IMR-90 (cell line): Measurements from ENCODE around the gene DGKQ. TPM values are rescaled to one million over a fixed set of nuclear protein-coding genes. Genes with fewer than 3 reads are reported as not detected.

Experiments
- ATAC-seq: fragments of 200-7000 bp; cut with Tn5 transposase; 2 replicates; pipeline ENCODE4 v1.9.1; 2020; ENCODE audit warnings: low read depth, mild to moderate bottlenecking, moderate library complexity
- BruUV-seq: library from RNA; stranded (reverse); fragments of 400-500 nt; replicated peaks from 2 replicates; lab custom pipeline; 2021; lab: Mats Ljungman, UMichigan
- CTCF ChIA-PET: fragments of 300-600 bp; formaldehyde crosslinking; extraction: SDS; loops from one replicate; lab custom pipeline; 2021; ENCODE audit warnings: antibody characterized with exemption; lab: Yijun Ruan, JAX
- POLR2A ChIA-PET: fragments of 300-600 bp; sonication (Branson Sonifier 250); formaldehyde crosslinking; loops from one replicate; lab custom pipeline; 2022; ENCODE audit warnings: antibody characterized with exemption; ENCODE audit not compliant: unreplicated experiment; lab: Charles Lee
- DNase-seq: peaks from one replicate; pipeline ENCODE4 v3.0.0; 2013
- H2AFZ ChIP-seq: replicated peaks from 2 replicates; pipeline ENCODE3; 2013; ENCODE audit warnings: low read length, mild to moderate bottlenecking; ENCODE audit not compliant: poor library complexity
- H2AK5ac ChIP-seq: 2 replicates; pipeline ENCODE4 v1.6.1; 2013; ENCODE audit warnings: low read depth, low read length, inconsistent platforms
- H2AK9ac ChIP-seq: replicated peaks from 2 replicates; pipeline ENCODE3; 2013; ENCODE audit warnings: mild to moderate bottlenecking, low read depth, low read length, moderate library complexity; ENCODE audit not compliant: poor library complexity
- H2BK120ac ChIP-seq: 2 replicates; pipeline ENCODE4 v1.6.1; 2013; ENCODE audit warnings: low read depth, low read length, inconsistent platforms
- H2BK15ac ChIP-seq: 3 replicates; pipeline ENCODE4 v1.6.1; 2013; ENCODE audit warnings: low read depth, low read length, inconsistent platforms
- H2BK20ac ChIP-seq: 2 replicates; pipeline ENCODE4 v1.6.1; 2013; ENCODE audit warnings: low read depth, mild to moderate bottlenecking, inconsistent platforms, low read length, moderate library complexity
- H2BK5ac ChIP-seq: 2 replicates; pipeline ENCODE4 v1.6.1; 2013; ENCODE audit warnings: mild to moderate bottlenecking, low read depth, low read length, inconsistent platforms; ENCODE audit not compliant: poor library complexity, severe bottlenecking
- H3K14ac ChIP-seq: replicated peaks from 2 replicates; pipeline ENCODE4 v1.6.1; 2013; ENCODE audit warnings: low read depth, low read length, inconsistent platforms
- H3K18ac ChIP-seq: 2 replicates; pipeline ENCODE4 v1.6.1; 2013; ENCODE audit warnings: low read depth, low read length, control low read depth
- H3K23ac ChIP-seq: 2 replicates; pipeline ENCODE4 v1.6.1; 2013; ENCODE audit warnings: low read depth, low read length, inconsistent platforms
- H3K27ac ChIP-seq: 2 replicates; pipeline ENCODE4 v1.5.1; 2013; ENCODE audit warnings: mild to moderate bottlenecking, control low read depth, low read length; ENCODE audit not compliant: insufficient read depth
- H3K27me3 ChIP-seq: 2 replicates; pipeline ENCODE4 v1.6.1; 2013; ENCODE audit warnings: low read length; ENCODE audit not compliant: control insufficient read depth, insufficient read depth
- H3K36me3 ChIP-seq: 2 replicates; pipeline ENCODE4 v1.6.1; 2013; ENCODE audit warnings: low read length, mixed read lengths; ENCODE audit not compliant: control insufficient read depth, insufficient read depth
- H3K4ac ChIP-seq: 2 replicates; pipeline ENCODE4 v1.6.1; 2013; ENCODE audit warnings: low read depth, low read length, inconsistent platforms
- H3K4me1 ChIP-seq: 2 replicates; pipeline ENCODE4 v1.6.1; 2013; ENCODE audit warnings: low read length, mixed read lengths; ENCODE audit not compliant: control insufficient read depth, insufficient read depth
- H3K4me2 ChIP-seq: 2 replicates; pipeline ENCODE4 v1.6.1; 2013; ENCODE audit warnings: low read depth, mild to moderate bottlenecking, control low read depth, low read length, moderate library complexity
- H3K4me3 ChIP-seq: 2 replicates; pipeline ENCODE4 v1.5.1; 2013; ENCODE audit warnings: low read depth, mild to moderate bottlenecking, control low read depth, low read length, moderate library complexity; ENCODE audit not compliant: insufficient read depth
- H3K56ac ChIP-seq: 2 replicates; pipeline ENCODE4 v1.6.1; 2013; ENCODE audit warnings: low read length, inconsistent platforms; ENCODE audit not compliant: insufficient read depth; ENCODE audit errors: extremely low read depth
- H3K79me1 ChIP-seq, 2 experiments: 2 replicates each; pipeline ENCODE4 v1.6.1; 2013; ENCODE audit warnings: low read length in 2 of 2, inconsistent platforms in 1 of 2, low read depth in 1 of 2
- H3K9ac ChIP-seq: 2 replicates; pipeline ENCODE4 v1.6.1; 2013; ENCODE audit warnings: low read depth, low read length, control low read depth
- H3K9me1 ChIP-seq: 2 replicates; pipeline ENCODE4 v1.6.1; 2013; ENCODE audit warnings: low read length, inconsistent platforms; ENCODE audit not compliant: insufficient read depth
- H3K9me3 ChIP-seq: 2 replicates; pipeline ENCODE4 v1.6.1; 2013; ENCODE audit warnings: low read length; ENCODE audit not compliant: control insufficient read depth, insufficient read depth
- H4K20me1 ChIP-seq: 2 replicates; pipeline ENCODE4 v1.6.1; 2013; ENCODE audit warnings: low read length, inconsistent platforms; ENCODE audit not compliant: insufficient read depth
- H4K5ac ChIP-seq: 2 replicates; pipeline ENCODE4 v1.6.1; 2013; ENCODE audit warnings: mild to moderate bottlenecking, low read depth, low read length, control low read depth
- H4K8ac ChIP-seq, 2 experiments: 2 replicates each; pipeline ENCODE4 v1.6.1; 2013; ENCODE audit warnings: low read depth in 2 of 2, low read length in 2 of 2, control low read depth in 1 of 2, inconsistent platforms in 1 of 2
- H4K91ac ChIP-seq: 2 replicates; pipeline ENCODE4 v1.6.1; 2013; ENCODE audit warnings: low read depth, low read length, inconsistent platforms; ENCODE audit not compliant: insufficient read depth
- NFE2L2 ChIP-seq: fragments of 150-350 bp; IDR thresholded peaks from 2 replicates; pipeline ENCODE4 v1.6.1; 2016; ENCODE audit warnings: low read depth, mild to moderate bottlenecking, low read length
- WGBS, 2 experiments: methylation state at CpG; one replicate each; pipeline versions ENCODE4 v1.1.5 to v1.1.7; 2013; ENCODE audit warnings: missing lambda C conversion rate in 2 of 2; ENCODE audit not compliant: insufficient read length in 1 of 2; ENCODE audit errors: extremely low coverage in 2 of 2; 5-methylcytosine and 5-hydroxymethylcytosine counted together
- dilution Hi-C: fragments of 300-500 bp; cut with HindIII; formaldehyde crosslinking; loops from one replicate; pipeline ENCODE4 v1.14.3; 2018; ENCODE audit warnings: low sequenced_read_pairs; ENCODE audit not compliant: unreplicated experiment
- in situ Hi-C: fragments of 300-500 bp; cut with MboI; formaldehyde crosslinking; loops from 3 replicates; pipeline ENCODE4 v1.14.3; 2019; ENCODE audit warnings: low sequenced_read_pairs, inconsistent platforms, mixed read lengths
- intact Hi-C: fragments of 100-400 bp; cut with micrococcal nuclease; formaldehyde crosslinking; loops from 2 replicates; pipeline ENCODE4 v1.10.0; 2022
- polyA plus RNA-seq, 3 experiments: library from polyadenylated mRNA; depleted of rRNA; stranded (reverse); fragments of >200 nt; gene quantifications; 2 replicates each; pipeline ENCODE4 v1.2.3, GENCODE V29; 2012; ENCODE audit warnings: low replicate concordance in 1 of 3
- total RNA-seq: library from RNA; depleted of rRNA; stranded (reverse); fragments of >200 nt; gene quantifications from 2 replicates; pipeline ENCODE4 v1.2.3, GENCODE V29; 2012

The DGKQ gene
- total and polyA plus RNA-seq, 2 of the 4 experiments (the other 2 are of a cell fraction): 4.3 to 15.6 TPM

DNA sequence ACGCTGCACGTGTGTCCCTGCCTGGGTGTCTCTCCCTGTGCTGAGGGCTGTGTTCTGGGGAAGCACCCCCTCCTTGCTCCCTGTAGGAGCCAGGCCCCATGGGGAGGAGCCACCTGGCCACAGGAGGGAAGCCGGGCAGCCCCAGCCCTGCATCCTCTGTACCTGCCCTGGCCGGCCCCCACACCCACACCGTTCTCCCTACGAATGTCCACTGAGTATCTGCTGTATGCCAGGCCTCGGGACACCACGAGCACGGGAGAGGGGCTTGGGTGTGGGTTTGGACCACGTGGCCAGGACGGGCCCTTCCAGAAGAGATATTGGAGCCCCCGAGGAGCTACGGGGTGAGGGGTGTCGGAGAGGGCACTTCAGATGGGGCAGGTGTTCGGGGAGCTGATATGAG lies 44.3 kb upstream of the DGKQ start:
- Histone ChIP-seq H2AK9ac (no peak overlapping the region), H3K9me1 (peaks cover 4% of the 10 kb centered on the region; the same call in 1 of the 2 replicates), H4K8ac (no peak overlapping the region), H3K18ac (no peak overlapping the region), H3K4ac (no peak overlapping the region), H3K27ac (no peak overlapping the region), H2BK120ac (no peak overlapping the region), H2BK5ac (no peak overlapping the region), H2BK20ac (no peak overlapping the region), H3K56ac (no peak overlapping the region), H2AFZ (no peak overlapping the region), H3K23ac (no peak overlapping the region), H3K14ac (no peak overlapping the region), H3K36me3 (peaks cover 6% of the 10 kb centered on the region; the same call in 1 of the 2 replicates), H3K9me3 (no peaks in the 10 kb centered on the region), H3K79me1 (peaks cover 0 to 9% of the 10 kb centered on the region in 2 experiments; a peak in 2 of 4 replicates), H3K4me2 (no peak overlapping the region), H3K27me3 (no peaks in the 10 kb centered on the region), H3K9ac (no peak overlapping the region), H4K91ac (no peak overlapping the region), H2BK15ac (no peak overlapping the region), H4K5ac (no peak overlapping the region), H4K20me1 (peaks cover 28% of the 10 kb centered on the region), H3K4me1 (peaks cover 2% of the 10 kb centered on the region; the same call in 1 of the 2 replicates), H2AK5ac (no peak overlapping the region), H3K4me3 (no peak overlapping the region)
- dilution Hi-C loops (no loop called here), in situ Hi-C loops (no loop called here), intact Hi-C loops (no loop called here)
- TF ChIP-seq NFE2L2: no peak
- WGBS, 2 experiments: 100% methylated on average over 2 of the region's 15 CpGs; no CpG with 5 or more reads in 1 of the 2 experiments
- CTCF ChIA-PET: no interaction called here
- POLR2A ChIA-PET: no interaction called here
- ATAC-seq (no peak), DNase-seq (no peak)
- no TSS peak for BruUV-seq
